Measurements from ENCODE around the gene IZUMO1. TPM values are rescaled to one million over a fixed set of nuclear protein-coding genes. Genes with fewer than 3 reads are reported as not detected.

The IZUMO1 gene
- total and polyA plus RNA-seq, 2 of the 8 experiments (the other 6 are each of a cell fraction or from before 2014, with no cell fraction given), result 0.33 to 1.8 TPM

- Histone ChIP-seq H2BK20ac (ENCODE audit: low read length) (no peak overlapping the region), H3K23me2 (ENCODE audit: low read depth, low read length) (peaks cover 14% of the 10 kb centered on the region), H4K5ac (ENCODE audit: insufficient read length, low read depth, low read length) (peak overlapping the region; percentile 81), H3K27ac (ENCODE audit: low read depth, low read length) (peak overlapping the region; percentile 64; the same call in 1 of the 2 replicates), H3K36me3 (ENCODE audit: control insufficient read depth in 2 of 4, insufficient read depth in 4 of 4, low read length in 3 of 4) (peaks cover 11 to 30% (median 15%) of the 10 kb centered on the region in 4 experiments), H3K56ac (replicated peaks; ENCODE audit: insufficient read length, low read depth, low read length) (peak overlapping the region; percentile 92), H2BK15ac (ENCODE audit: low read length) (no peak overlapping the region), H3K4ac (replicated peaks; ENCODE audit: insufficient read length, low read depth, low read length) (peak overlapping the region; percentile 16), H2AFZ (ENCODE audit: low read length) (no peak overlapping the region), H4K91ac (replicated peaks; ENCODE audit: insufficient read length, low read length) (peak overlapping the region; percentile 69), H3K23ac (ENCODE audit: insufficient read length) (no peak overlapping the region), H3K79me2 (ENCODE audit: control insufficient read depth in 1 of 2, insufficient read depth in 2 of 2, low read length in 2 of 2) (peaks cover 3 to 27% of the 10 kb centered on the region in 2 experiments; a peak in 3 of 4 replicates), H3K4me3 (ENCODE audit: extremely low read depth in 1 of 4, insufficient read depth in 2 of 4, low read depth in 3 of 4, low read length in 4 of 4) (peak overlapping the region; percentile 92 to 97 (median 96)), H3K9ac (replicated peaks in 1 of 4; ENCODE audit: extremely low read depth in 1 of 4, low read depth in 3 of 4, low read length in 3 of 4) (peak overlapping the region; percentile 61 to 78 (median 72); a peak in 6 of 7 replicates), H4K20me1 (replicated peaks in 1 of 2; ENCODE audit: control insufficient read depth in 1 of 2, insufficient read depth in 2 of 2, low read length in 2 of 2) (peaks cover 3 to 7% of the 10 kb centered on the region in 2 experiments), H3K4me1 (replicated peaks in 1 of 4; ENCODE audit: control insufficient read depth in 3 of 4, insufficient read depth in 4 of 4, low read length in 3 of 4) (peaks cover 3 to 25% (median 19%) of the 10 kb centered on the region in 4 experiments), H3K4me2 (ENCODE audit: insufficient read depth in 1 of 2, low read depth in 2 of 2, low read length in 2 of 2) (peak overlapping the region; percentile 91 to 98), H3K9me3 (ENCODE audit: insufficient read depth in 2 of 2, low read depth in 1 of 2, low read length in 1 of 2) (no peaks in the 10 kb centered on the region), H2AK5ac (ENCODE audit: low read depth, low read length) (0 out of 2 replicates have a peak overlapping the region, but pooled peaks have one; percentile 24), H4K8ac (ENCODE audit: extremely low read depth, insufficient read depth, low read length) (peak overlapping the region; percentile 73; the same call in 1 of the 2 replicates), H2BK12ac (ENCODE audit: low read depth, low read length) (0 out of 2 replicates have a peak overlapping the region, but pooled peaks have one; percentile 11), H3K18ac (ENCODE audit: extremely low read depth, low read length) (peak overlapping the region; percentile 99), H3K79me1 (ENCODE audit: low read depth, low read length) (peaks cover 14% of the 10 kb centered on the region), H2BK120ac (replicated peaks; ENCODE audit: low read depth, low read length) (peak overlapping the region; percentile 69), H3K27me3 (replicated peaks in 1 of 4; ENCODE audit: control insufficient read depth in 3 of 4, extremely low read depth in 1 of 4, insufficient read depth in 3 of 4, low read length in 3 of 4) (no peaks in the 10 kb centered on the region), H3K14ac (ENCODE audit: insufficient read length) (no peak overlapping the region), H2BK5ac (ENCODE audit: low read depth, low read length) (peak overlapping the region; percentile 83; the same call in 1 of the 2 replicates)
- DNase-seq (ENCODE audit: low read depth in 1 of 2, low spot score in 2 of 2), result no peak
- ChIA-PET POLR2A (ENCODE audit: partially characterized antibody) (interaction anchor here (0.6 to 2.6 kb wide), 8 partner anchors 10 to 206 kb away, joined by 3 to 21 read pairs (median 3); no protein-coding TSS in a partner anchor), CTCF (ENCODE audit: partially characterized antibody) (interaction anchor here (0.6 to 2.1 kb wide), 10 partner anchors 8 to 219 kb away, joined by 3 to 9 read pairs (median 4); partner anchors contain the start of gene HSD17B14)
- FAIRE-seq, result no peak
- no peak for TF ChIP-seq KDM1A (IDR thresholded peaks at IDR 0.05; ENCODE audit: borderline replicate concordance, low read length)
- TF ChIP-seq HDAC2 (IDR thresholded peaks at IDR 0.05; ENCODE audit: borderline replicate concordance in 1 of 2, low read depth in 2 of 2, low read length in 2 of 2), result 0 out of 4 replicates have a peak, but pooled peaks of 1 of the 2 experiments have one; percentile 27
- 14% methylated on average over 18 of the region's 20 CpGs; no CpG with 5 or more reads in 1 of the 2 experiments for WGBS, 2 experiments (ENCODE audit: extremely low coverage in 1 of 2, insufficient coverage in 1 of 2, insufficient read length in 1 of 2, insufficient replicate concordance in 2 of 2, low coverage in 1 of 2, low lambda C conversion rate in 2 of 2, missing lambda C conversion rate in 1 of 2)
These were observed 5.3 kb upstream of the IZUMO1 start for GRCh38 chr19:48751845-48752495.
